K562 (cell line): ENCODE measurements around the gene HOXC10. TPM values are rescaled to one million over a fixed set of nuclear protein-coding genes. Genes with fewer than 3 reads are reported as not detected.

ENCODE experiments used
- BCOR ChIP-seq: fragments of 450-650 bp; IDR thresholded peaks from 2 replicates; pipeline ENCODE4 v1.6.1; 2016
- CEBPG ChIP-seq, 3 experiments: fragments of 200-800 bp in 1 of 3; sonication (Bioruptor generic) in 1 of 3; sonication (generic) in 1 of 3; formaldehyde crosslinking in 1 of 3; IDR thresholded peaks in 2 of 3; conservative IDR thresholded peaks in 1 of 3; 2 replicates each; pipeline versions ENCODE4 v1.6.1 to v1.8.0; 2016 to 2022; ENCODE audit warnings: missing compliant biosample characterization in 2 of 3, missing genetic modification characterization in 2 of 3, mild to moderate bottlenecking in 1 of 3, missing genetic modification reagents in 1 of 3
- ELF4 ChIP-seq: fragments of 450-650 bp; formaldehyde crosslinking; IDR thresholded peaks from 2 replicates; pipeline ENCODE4 v1.4.0; 2022; ENCODE audit warnings: missing genetic modification characterization
- FOXA1 ChIP-seq: fragments of 450-650 bp; IDR thresholded peaks from 2 replicates; pipeline ENCODE4 v1.6.1; 2016; ENCODE audit warnings: mild to moderate bottlenecking, borderline replicate concordance
- HINFP ChIP-seq: fragments of 450-650 bp; conservative IDR thresholded peaks from 2 replicates; pipeline ENCODE4 v1.6.1; 2016; ENCODE audit warnings: missing genetic modification characterization, low read depth, mild to moderate bottlenecking, control low read depth, missing compliant biosample characterization
- HOXB6 ChIP-seq: fragments of 250-450 bp; sonication (Bioruptor Pico); IDR thresholded peaks from 2 replicates; pipeline ENCODE4 v1.5.1; 2022; ENCODE audit warnings: mild to moderate bottlenecking, borderline replicate concordance
- NELFE ChIP-seq: IDR thresholded peaks from 2 replicates; pipeline ENCODE4 v1.6.1; 2011; ENCODE audit warnings: mild to moderate bottlenecking; ENCODE audit not compliant: insufficient read depth, insufficient read length
- POLR2AphosphoS2 ChIP-seq: IDR thresholded peaks from 2 replicates; pipeline ENCODE4 v1.6.1; 2012; ENCODE audit warnings: low read length, improper control_type of control experiment
- POLR2B ChIP-seq: fragments of 450-650 bp; IDR thresholded peaks from 2 replicates; pipeline ENCODE4 v1.6.1; 2018; ENCODE audit warnings: low read depth; ENCODE audit not compliant: partially characterized antibody
- SAFB ChIP-seq: fragments of 200-400 bp; formaldehyde crosslinking; IDR thresholded peaks from 2 replicates; pipeline ENCODE4 v1.6.1; 2017; ENCODE audit warnings: low read depth, low read length, borderline replicate concordance
- SMARCE1 ChIP-seq: fragments of 450-650 bp; IDR thresholded peaks from 2 replicates; pipeline ENCODE4 v1.7.1; 2016; ENCODE audit warnings: mild to moderate bottlenecking
- STAT5B ChIP-seq: fragments of 250-450 bp; sonication (Bioruptor Pico); IDR thresholded peaks from 2 replicates; pipeline ENCODE4 v1.8.0; 2021; ENCODE audit warnings: mild to moderate bottlenecking, inconsistent platforms
- VEZF1 ChIP-seq: fragments of 200-800 bp; sonication (Bioruptor generic); IDR thresholded peaks from 2 replicates; pipeline ENCODE4 v1.6.1; 2017; ENCODE audit warnings: missing genetic modification characterization, missing compliant biosample characterization
- ZNF551 ChIP-seq: fragments of 250-450 bp; sonication (Bioruptor Pico); IDR thresholded peaks from 2 replicates; pipeline ENCODE4 v1.5.0; 2021; ENCODE audit warnings: mild to moderate bottlenecking, moderate library complexity
- ZNF592 ChIP-seq: fragments of 450-650 bp; IDR thresholded peaks from 2 replicates; pipeline ENCODE4 v1.6.1; 2017; ENCODE audit warnings: antibody characterized with exemption, mild to moderate bottlenecking
- polyA plus RNA-seq, 8 experiments: library from polyadenylated mRNA; depleted of rRNA in 4 of 8; stranded (reverse) in 5 of 8; unstranded in 3 of 8; fragments of >200 nt; fragmentation: Nextera tagmentation in 2 of 8; fragmentation: Illumina TruSeq in 1 of 8; extraction: Ambion mirVana in 2 of 8; extraction: Trizol in 1 of 8; gene quantifications; 2 replicates each; pipeline versions ENCODE4 v1.2.1 to v1.2.3, GENCODE V29; 2011 to 2014; ENCODE audit warnings: inconsistent platforms in 1 of 8, missing spikeins in 1 of 8
- total RNA-seq, 7 experiments: library from RNA; depleted of rRNA in 6 of 7; stranded (reverse); fragments of >200 nt in 6 of 7; fragmentation: Illumina TruSeq in 2 of 7; extraction: Trizol in 2 of 7; gene quantifications; 2 replicates each; pipeline versions ENCODE4 v1.2.1 to v1.2.3, GENCODE V29; 2011 to 2021; ENCODE audit warnings: low replicate concordance in 1 of 7
- TF ChIP-seq, protein P1 (sequence below), 3 experiments: fragments of 200-800 bp in 1 of 3; sonication (Bioruptor generic) in 1 of 3; sonication (generic) in 1 of 3; formaldehyde crosslinking in 1 of 3; IDR thresholded peaks; 2 replicates each; pipeline versions ENCODE4 v1.6.1 to v1.8.0; 2016 to 2022; ENCODE audit warnings: mild to moderate bottlenecking in 2 of 3, missing compliant biosample characterization in 2 of 3, missing genetic modification characterization in 2 of 3, missing genetic modification reagents in 1 of 3
- TF ChIP-seq, protein P2 (sequence below), 2 experiments: IDR thresholded peaks; 2 replicates each; pipeline ENCODE4 v1.6.1; 2011; ENCODE audit warnings: borderline replicate concordance in 1 of 2, control low read depth in 1 of 2, low read depth in 1 of 2, low read length in 1 of 2, mild to moderate bottlenecking in 1 of 2, mixed read lengths in 1 of 2, moderate library complexity in 1 of 2; ENCODE audit not compliant: insufficient read depth in 1 of 2, insufficient read length in 1 of 2, poor library complexity in 1 of 2, severe bottlenecking in 1 of 2; ENCODE audit errors: extremely low read depth in 1 of 2

HOXC10 gene
- total and polyA plus RNA-seq, 9 of the 15 experiments (the other 6 are each of a cell fraction or from before 2014, with no cell fraction given), result 0.13 to 0.77 (median 0.35) TPM; not detected in 2

GRCh38 chr12:54017878-54018467 lies 33.0 kb downstream of the HOXC10 start (continued):
- TF ChIP-seq HINFP (tag) (no peak), NELFE (no peak), SAFB (no peak), ZNF592 (peak; percentile 53), VEZF1 (CRISPR knock-in tag) (peak; percentile 96), STAT5B (CRISPR knock-in tag) (no peak), ZNF551 (CRISPR knock-in tag) (no peak), FOXA1 (no peak), BCOR (no peak), HOXB6 (CRISPR knock-in tag) (no peak), POLR2AphosphoS2 (no peak), ELF4 (0 out of 2 replicates have a peak, but pooled peaks have one; percentile 7), POLR2B (peak; percentile 56), SMARCE1 (no peak), CEBPG (CRISPR knock-in tag; IDR thresholded peaks at IDR 0.05) (no peak), CEBPG (tag; conservative IDR thresholded peaks at IDR 0.05 in 1 of 2, IDR thresholded peaks at IDR 0.05 in 1 of 2) (no peak)
- TF ChIP-seq, protein P1, sequence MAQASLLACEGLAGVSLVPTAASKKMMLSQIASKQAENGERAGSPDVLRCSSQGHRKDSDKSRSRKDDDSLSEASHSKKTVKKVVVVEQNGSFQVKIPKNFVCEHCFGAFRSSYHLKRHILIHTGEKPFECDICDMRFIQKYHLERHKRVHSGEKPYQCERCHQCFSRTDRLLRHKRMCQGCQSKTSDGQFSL (CRISPR knock-in tag; IDR thresholded peaks at IDR 0.05), result peak; percentile 72
- TF ChIP-seq, protein P1 (tag; IDR thresholded peaks at IDR 0.05), result peak in 1 of 2 experiments; percentile 82; a peak in 1 of 4 replicates
- TF ChIP-seq, protein P2, sequence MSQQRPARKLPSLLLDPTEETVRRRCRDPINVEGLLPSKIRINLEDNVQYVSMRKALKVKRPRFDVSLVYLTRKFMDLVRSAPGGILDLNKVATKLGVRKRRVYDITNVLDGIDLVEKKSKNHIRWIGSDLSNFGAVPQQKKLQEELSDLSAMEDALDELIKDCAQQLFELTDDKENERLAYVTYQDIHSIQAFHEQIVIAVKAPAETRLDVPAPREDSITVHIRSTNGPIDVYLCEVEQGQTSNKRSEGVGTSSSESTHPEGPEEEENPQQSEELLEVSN (IDR thresholded peaks at IDR 0.05; ENCODE audit: borderline replicate concordance in 1 of 2, extremely low read depth in 1 of 2, insufficient read depth in 1 of 2, insufficient read length in 1 of 2, low read depth in 1 of 2, low read length in 1 of 2, poor library complexity in 1 of 2, severe bottlenecking in 1 of 2), result no peak
